GM18526 (cell line): Measurements from ENCODE around the gene CBX5.

Experiments
- POLR2A ChIP-seq: IDR thresholded peaks from 3 replicates; pipeline ENCODE4 v1.6.1; 2011; ENCODE audit not compliant: insufficient read length; ENCODE audit errors: extremely low read depth

The CBX5 gene

DNA sequence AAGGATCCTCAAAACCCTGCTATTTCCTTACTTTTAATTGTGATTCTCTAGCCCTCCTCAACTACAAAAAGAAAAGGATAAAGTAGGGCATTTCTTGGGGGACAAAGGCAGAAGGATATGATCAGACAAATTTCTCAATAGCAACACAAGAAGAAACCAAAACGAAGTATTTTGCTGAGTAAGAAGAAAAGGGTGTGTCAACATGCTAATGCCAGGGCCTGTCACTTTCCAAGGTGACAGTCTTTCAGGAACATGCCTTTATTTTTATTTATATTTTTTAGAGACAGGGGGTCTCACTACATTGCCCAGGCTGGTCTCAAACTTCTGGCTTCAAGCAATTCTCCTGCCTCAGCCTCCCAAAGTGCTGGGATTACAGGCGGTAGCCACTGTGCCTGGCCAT lies 39.8 kb downstream of the CBX5 start:
- no peak for TF ChIP-seq POLR2A

DNA sequence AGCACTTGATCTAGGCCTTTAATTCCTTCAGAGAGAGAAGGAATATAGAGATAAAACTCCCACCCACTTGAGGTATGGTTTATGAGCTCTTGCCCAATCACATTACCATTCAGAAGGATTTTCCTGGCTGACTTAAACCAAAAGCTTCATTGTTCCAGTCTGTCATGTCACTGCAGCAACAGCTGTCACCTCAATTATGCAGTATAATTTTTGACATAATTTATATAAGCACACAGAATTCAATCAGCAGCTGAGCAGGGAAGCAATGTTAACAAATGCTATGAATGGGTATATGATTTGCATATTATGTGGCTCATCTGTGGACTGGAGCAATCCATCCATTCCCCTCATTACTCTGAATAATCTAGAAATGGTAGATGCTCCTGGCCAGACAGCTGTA lies 40.3 kb downstream of the CBX5 start:
- no peak for TF ChIP-seq POLR2A

- no peak for TF ChIP-seq POLR2A
Observed at GRCh38 chr12:54238531-54238930, 41.4 kb downstream of the CBX5 start.

DNA sequence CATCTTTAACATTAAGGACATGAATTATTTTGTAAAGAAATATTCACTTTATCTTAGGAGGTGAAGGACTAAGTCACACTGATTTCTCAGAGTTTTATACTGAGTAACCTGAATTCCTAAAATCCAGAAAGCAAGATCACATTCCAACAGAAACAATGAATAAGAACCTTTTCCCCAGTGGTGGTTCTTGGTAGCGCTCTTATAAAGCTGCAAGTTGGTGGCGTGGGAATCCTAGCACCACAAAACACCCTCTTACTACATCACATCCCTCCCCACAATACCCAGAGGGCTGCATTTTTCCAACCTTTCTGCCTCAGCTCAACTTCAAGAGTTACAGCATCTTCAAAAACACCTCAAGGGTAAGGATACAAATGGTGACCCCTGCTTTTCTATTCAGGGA lies 47.1 kb downstream of the CBX5 start:
- no peak for TF ChIP-seq POLR2A

- TF ChIP-seq POLR2A = no peak
Observed at GRCh38 chr12:54230555-54230954, 49.4 kb downstream of the CBX5 start.

GRCh38 chr12:54229624-54230212 lies 50.2 kb downstream of the CBX5 start:
- TF ChIP-seq POLR2A = no peak

- TF ChIP-seq POLR2A = no peak
Observed at GRCh38 chr12:54228471-54228870, 51.5 kb downstream of the CBX5 start.

GRCh38 chr12:54227376-54227775 lies 52.5 kb downstream of the CBX5 start:
- no peak for TF ChIP-seq POLR2A

- no peak for TF ChIP-seq POLR2A
Observed at GRCh38 chr12:54225666-54226065, 54.3 kb downstream of the CBX5 start.

GRCh38 chr12:54222609-54223008 lies 57.3 kb downstream of the CBX5 start:
- no peak for TF ChIP-seq POLR2A

- no peak for TF ChIP-seq POLR2A
Observed at GRCh38 chr12:54221402-54221984, 58.4 kb downstream of the CBX5 start.

DNA sequence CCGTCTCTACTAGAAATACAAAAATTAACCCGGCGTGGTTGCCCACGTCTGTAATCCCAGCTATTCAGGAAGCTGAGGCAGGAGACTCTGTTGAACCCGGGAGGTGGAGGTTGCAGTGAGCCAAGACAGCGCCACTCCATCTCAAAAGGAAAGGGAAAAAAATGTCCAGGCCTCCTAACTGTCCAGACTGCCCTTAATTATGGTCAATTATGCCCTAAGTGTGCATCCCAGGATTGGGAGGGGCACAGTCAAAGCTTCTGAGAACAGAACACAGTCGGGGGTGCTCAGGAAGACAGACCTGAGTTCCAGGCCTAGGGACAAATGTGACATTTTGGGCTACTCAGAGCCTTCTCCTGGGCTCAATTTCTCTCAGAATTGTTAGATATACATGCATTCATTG lies 59.4 kb downstream of the CBX5 start:
- TF ChIP-seq POLR2A = no peak

DNA sequence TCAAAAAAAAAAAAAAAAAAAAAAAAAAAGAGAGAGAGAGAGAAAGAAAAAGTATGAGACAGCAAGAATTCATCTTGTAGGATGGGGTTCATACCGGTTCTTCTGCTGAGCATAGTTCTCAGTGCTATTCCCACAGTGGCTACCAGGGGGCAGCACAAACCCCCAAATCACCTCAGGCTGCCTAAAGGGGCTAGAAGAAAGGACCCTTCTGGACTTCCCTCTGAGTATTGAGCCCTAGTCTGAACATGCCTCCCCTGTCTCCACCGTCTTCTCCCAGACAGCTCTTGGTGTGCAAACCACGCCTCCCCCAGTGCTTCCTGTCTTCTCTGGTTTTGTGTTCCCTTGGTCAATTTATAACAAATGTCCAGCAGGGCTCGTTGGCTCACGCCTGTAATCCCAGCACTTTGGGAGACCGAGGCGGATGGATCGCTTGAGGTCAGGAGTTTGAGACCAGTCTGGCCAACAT lies 59.8 kb downstream of the CBX5 start:
- no peak for TF ChIP-seq POLR2A

DNA sequence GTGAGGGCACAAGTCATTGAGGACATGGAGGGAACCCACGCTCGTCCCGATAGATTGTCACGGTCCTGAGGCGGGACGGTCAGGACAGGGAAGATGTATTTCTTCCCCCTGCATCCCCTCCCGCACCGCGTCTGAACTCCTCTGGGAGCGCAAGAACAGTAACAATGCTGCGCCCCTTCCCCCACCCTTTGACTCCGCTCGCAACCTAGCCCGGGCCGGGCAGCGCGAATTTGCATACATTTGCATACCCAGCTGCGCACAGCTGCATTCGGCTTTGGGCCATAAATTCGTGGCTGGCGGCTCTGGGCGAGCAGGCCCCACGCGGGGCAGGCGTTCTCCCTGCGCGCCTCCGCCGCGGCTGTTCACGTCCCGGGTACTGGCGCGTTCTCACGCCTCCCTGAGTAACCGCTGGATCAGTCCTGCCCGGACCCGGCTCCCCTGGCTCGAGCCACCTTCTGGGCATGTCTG lies 62.1 kb downstream of the CBX5 start:
- TF ChIP-seq POLR2A = no peak

DNA sequence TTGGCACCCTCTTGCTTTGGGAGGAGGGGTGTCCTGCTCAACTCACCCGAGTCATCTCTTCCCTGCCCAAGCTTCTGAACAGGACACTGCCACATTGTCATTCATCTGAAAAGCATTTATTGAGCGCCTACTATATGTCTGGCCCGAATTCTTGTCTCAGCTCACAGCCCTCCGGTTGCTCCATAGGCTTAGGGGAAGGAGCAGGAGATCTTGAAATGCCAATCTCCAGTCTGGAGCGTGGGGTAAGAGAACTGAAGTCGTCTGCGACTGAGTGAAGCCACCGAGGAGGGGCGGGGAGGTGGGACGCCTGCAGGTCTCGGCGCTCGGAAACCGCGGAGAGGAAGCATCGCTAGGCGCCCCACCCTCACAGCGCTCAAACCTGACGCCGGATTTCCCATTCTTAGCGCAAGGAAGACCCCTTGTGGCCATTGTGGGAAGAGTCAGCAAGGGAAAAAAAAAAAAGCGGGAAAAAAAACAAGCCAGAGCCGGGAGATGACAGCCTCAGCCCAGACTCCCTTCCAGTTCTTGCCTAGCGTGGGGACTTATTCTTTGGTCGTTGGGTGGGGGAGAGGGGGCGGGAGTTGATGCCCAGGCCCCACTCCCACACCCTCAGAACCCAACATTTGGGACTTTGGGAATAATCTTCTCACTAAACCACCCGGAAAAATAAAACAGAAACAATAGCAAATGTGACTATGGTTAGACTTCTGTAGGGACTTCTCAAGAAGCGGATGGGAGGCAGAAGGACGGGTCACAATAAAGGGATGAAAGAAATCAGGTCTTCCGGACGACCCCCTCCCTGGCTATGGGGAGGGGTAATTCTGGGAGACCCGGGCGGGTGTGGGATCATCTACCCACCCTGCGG lies 62.9 kb downstream of the CBX5 start:
- no peak for TF ChIP-seq POLR2A
